Activated CD8-positive, alpha-beta memory T cell treated with anti-CD3 and anti-CD28 coated beads for 48 hours (primary cell): Measurements from ENCODE around the gene SPINT3.

Experiments used
- DNase-seq, 3 experiments: peaks; one replicate each; pipeline ENCODE4 v3.0.0-alpha.2; 2020; ENCODE audit warnings: low read depth in 2 of 3, low spot score in 2 of 3

The SPINT3 gene

GRCh38 chr20:45515147-45515913, at the start of gene SPINT3:
Gene SPINT3 (minus strand): TSS chr20:45515622. CDS start chr20:45515608, 14 bp downstream.
- no peak for DNase-seq

GRCh38 chr20:45564760-45565276, 49.4 kb upstream of the SPINT3 start:
- no peak for DNase-seq

GRCh38 chr20:45555198-45555597, 39.8 kb upstream of the SPINT3 start:
- DNase-seq = no peak

GRCh38 chr20:45552456-45552855, 37.0 kb upstream of the SPINT3 start:
- DNase-seq = no peak

- DNase-seq = no peak
Observed at GRCh38 chr20:45550765-45551164, 35.3 kb upstream of the SPINT3 start.

- DNase-seq = no peak
Observed at GRCh38 chr20:45548410-45548809, 33.0 kb upstream of the SPINT3 start.

GRCh38 chr20:45547206-45547770, 31.9 kb upstream of the SPINT3 start, which contains the start of gene EPPIN:
Gene EPPIN (minus strand): TSS chr20:45547401. CDS start chr20:45547357, 44 bp downstream.
- DNase-seq = no peak

GRCh38 chr20:45545754-45546453, 30.5 kb upstream of the SPINT3 start:
- no peak for DNase-seq

GRCh38 chr20:45545351-45545750, 29.9 kb upstream of the SPINT3 start:
- DNase-seq = no peak

- no peak for DNase-seq
Observed at GRCh38 chr20:45539382-45539781, 24.0 kb upstream of the SPINT3 start, which contains the start of gene WFDC6. Gene WFDC6 (minus strand): TSS chr20:45539482. CDS start chr20:45539407, 75 bp downstream.

- no peak for DNase-seq
Observed at GRCh38 chr20:45538209-45538799, 22.9 kb upstream of the SPINT3 start.

GRCh38 chr20:45527294-45527693, 11.9 kb upstream of the SPINT3 start:
- DNase-seq = no peak

- no peak for DNase-seq
Observed at GRCh38 chr20:45523821-45524220, 8.4 kb upstream of the SPINT3 start.

- no peak for DNase-seq
Observed at GRCh38 chr20:45518282-45518681, 2.9 kb upstream of the SPINT3 start.

GRCh38 chr20:45510242-45510862, 5.1 kb downstream of the SPINT3 start:
- no peak for DNase-seq

GRCh38 chr20:45509091-45509490, 6.3 kb downstream of the SPINT3 start:
- no peak for DNase-seq

GRCh38 chr20:45508068-45508886, 7.1 kb downstream of the SPINT3 start:
- DNase-seq = no peak

- no peak for DNase-seq
Observed at GRCh38 chr20:45507011-45507820, 8.2 kb downstream of the SPINT3 start.

- DNase-seq = no peak
Observed at GRCh38 chr20:45506398-45506797, 9.0 kb downstream of the SPINT3 start.
